ENCODE data around the gene CD58.
"Not testable (repeated sequence)": the region's sequence is repeated elsewhere in the genome, so short reads cannot be mapped to it uniquely, and the experiment has no call there.

CD58 gene

DNA sequence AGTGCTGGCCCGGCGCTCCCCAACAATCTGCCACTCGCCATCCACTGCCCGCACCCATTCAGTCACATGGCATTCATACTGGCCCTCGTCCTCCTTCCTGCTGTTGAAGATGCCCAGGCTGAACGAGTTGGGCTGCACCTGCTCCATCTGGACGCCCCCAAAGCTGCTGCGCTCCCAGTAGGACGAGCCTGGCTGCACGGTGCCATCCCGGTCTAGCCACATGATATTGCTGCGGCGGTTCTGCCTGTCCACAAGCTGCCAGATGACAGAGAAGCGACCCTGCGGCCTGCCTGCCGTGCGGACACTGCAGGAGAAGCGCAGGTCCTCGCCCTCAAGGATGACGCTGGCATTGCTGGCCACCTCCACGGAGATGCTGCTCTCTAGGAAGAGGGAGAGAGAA is 32.8 kb upstream of the CD58 start:
- not testable (repeated sequence) for H3K9me3 ChIP-seq (ENCODE audit: control insufficient read depth, low read length); H3K36me3 ChIP-seq (ENCODE audit: control insufficient read depth, insufficient read depth, low read length); H3K4me3 ChIP-seq (ENCODE audit: low read length); H3K27me3 ChIP-seq (ENCODE audit: control insufficient read depth, insufficient read depth, low read length); H3K9ac ChIP-seq (ENCODE audit: low read length)
- H3K4me1 ChIP-seq (ENCODE audit: control insufficient read depth, insufficient read depth, low read length) = peaks cover 10% of the 10 kb centered on the region

DNA sequence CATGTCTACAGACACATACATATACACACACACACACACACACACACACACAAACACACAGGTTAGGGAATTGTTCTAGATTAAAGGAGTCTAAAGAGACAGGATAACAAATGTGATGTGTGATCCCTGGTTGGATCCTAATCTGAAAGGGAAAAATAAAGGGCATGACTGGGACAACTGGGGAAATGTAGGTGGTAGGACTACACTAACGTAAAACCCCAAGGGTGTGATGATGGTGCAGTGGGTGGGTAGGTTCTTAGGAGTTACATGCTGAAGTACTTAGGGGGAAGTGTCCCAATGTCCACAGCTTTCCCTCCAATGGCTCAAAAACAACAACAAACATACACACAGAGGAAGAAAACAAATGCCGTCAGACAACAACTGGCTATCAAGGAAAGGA is 28.5 kb upstream of the CD58 start:
- not testable (repeated sequence) for H3K27me3 ChIP-seq (ENCODE audit: control insufficient read depth, insufficient read depth, low read length); H3K9ac ChIP-seq (ENCODE audit: low read length); H3K9me3 ChIP-seq (ENCODE audit: control insufficient read depth, low read length); H3K36me3 ChIP-seq (ENCODE audit: control insufficient read depth, insufficient read depth, low read length); H3K4me3 ChIP-seq (ENCODE audit: low read length)
- H3K4me1 ChIP-seq (ENCODE audit: control insufficient read depth, insufficient read depth, low read length) = peaks cover 21% of the 10 kb centered on the region

DNA sequence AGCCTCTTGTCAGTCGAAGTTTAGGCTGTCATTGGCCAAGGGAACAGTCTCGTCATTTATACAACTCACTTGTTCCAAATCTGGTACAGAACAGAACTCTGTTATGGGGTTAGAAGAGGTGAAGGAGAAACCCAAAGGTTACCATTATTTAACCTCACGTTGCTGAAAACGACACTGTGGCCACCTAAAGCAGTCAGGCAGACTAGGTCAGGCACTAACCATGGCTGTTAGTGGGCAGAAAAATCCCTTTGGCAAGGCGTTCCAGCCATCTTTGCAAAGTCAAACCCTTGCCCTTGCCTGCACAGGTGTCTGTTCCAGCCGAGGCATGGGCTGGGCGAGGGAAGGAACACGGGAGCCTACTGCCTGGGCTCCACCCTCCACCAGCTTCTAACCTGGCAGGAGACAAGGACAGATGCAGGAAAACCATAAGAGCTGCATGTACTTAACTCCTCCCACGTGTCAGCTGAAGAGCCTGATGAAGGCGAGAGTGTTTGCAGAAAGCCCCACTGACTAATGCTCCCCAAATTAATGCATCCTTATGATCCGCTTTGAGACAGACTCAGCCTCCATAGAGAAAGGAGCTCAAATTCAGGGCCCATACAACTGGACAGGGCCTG is 27.7 kb upstream of the CD58 start:
- H3K36me3 ChIP-seq (ENCODE audit: control insufficient read depth, insufficient read depth, low read length); H3K9ac ChIP-seq (ENCODE audit: low read length): not testable (repeated sequence)

DNA sequence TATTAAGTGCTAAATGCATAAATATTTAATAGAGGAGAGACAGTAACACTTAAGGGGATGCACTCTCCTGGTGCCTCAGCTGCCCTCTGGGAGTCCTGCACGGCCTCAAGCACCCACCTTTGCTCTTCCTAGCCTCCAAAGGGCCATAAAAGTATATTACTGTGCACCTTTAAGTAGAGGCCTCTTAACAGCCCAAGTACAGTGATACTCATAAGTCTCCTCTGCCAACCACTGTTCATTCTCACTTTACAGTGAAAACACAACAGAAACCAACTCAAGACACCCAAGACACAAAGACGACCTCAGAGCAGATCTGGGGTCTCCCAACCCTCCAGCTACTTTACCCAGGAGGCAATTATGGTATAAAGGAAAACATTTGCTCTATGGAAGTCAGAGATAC is 26.6 kb upstream of the CD58 start:
- H3K4me1 ChIP-seq (ENCODE audit: control insufficient read depth, insufficient read depth, low read length) = peaks cover 23% of the 10 kb centered on the region

More for the DNA sequence above, 27.7 kb upstream of the CD58 start:
- H3K27me3 ChIP-seq (ENCODE audit: control insufficient read depth, insufficient read depth, low read length); H3K4me3 ChIP-seq (ENCODE audit: low read length); H3K9me3 ChIP-seq (ENCODE audit: control insufficient read depth, low read length): not testable (repeated sequence)
- H3K4me1 ChIP-seq (ENCODE audit: control insufficient read depth, insufficient read depth, low read length) = peaks cover 21% of the 10 kb centered on the region

DNA sequence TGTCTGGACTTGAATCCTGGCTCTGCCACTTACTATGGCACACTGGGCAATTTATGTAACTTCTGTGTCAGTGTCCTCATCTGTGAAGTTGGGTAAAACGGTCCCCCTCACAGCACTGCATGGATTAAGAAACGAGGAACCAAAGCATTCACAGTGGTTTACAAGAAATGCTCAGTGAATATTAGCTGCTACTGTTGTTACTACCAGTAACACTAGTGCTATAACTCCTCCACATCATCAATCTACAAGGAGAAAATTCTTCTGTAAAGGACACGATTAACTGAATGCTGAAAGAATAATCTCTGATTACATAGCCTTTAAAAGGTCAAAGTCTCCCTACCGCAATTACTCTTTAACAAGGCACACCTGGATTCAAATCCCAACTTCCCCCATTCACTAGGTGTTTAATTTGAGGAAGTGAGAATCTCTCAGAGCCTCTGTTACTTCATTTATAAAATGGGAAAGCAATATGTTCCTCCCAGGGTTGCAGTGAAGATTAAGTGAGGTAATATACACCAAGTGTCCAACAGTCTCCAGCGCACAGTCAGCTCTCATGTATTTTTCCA is 26.0 kb upstream of the CD58 start:
- H3K4me1 ChIP-seq (ENCODE audit: control insufficient read depth, insufficient read depth, low read length) = peaks cover 29% of the 10 kb centered on the region
- H3K4me3 ChIP-seq (ENCODE audit: low read length); H3K36me3 ChIP-seq (ENCODE audit: control insufficient read depth, insufficient read depth, low read length); H3K9ac ChIP-seq (ENCODE audit: low read length); H3K27me3 ChIP-seq (ENCODE audit: control insufficient read depth, insufficient read depth, low read length); H3K9me3 ChIP-seq (ENCODE audit: control insufficient read depth, low read length): not testable (repeated sequence)

More for the DNA sequence above, 26.6 kb upstream of the CD58 start:
- H3K9me3 ChIP-seq (ENCODE audit: control insufficient read depth, low read length); H3K4me3 ChIP-seq (ENCODE audit: low read length); H3K9ac ChIP-seq (ENCODE audit: low read length); H3K36me3 ChIP-seq (ENCODE audit: control insufficient read depth, insufficient read depth, low read length); H3K27me3 ChIP-seq (ENCODE audit: control insufficient read depth, insufficient read depth, low read length): not testable (repeated sequence)

DNA sequence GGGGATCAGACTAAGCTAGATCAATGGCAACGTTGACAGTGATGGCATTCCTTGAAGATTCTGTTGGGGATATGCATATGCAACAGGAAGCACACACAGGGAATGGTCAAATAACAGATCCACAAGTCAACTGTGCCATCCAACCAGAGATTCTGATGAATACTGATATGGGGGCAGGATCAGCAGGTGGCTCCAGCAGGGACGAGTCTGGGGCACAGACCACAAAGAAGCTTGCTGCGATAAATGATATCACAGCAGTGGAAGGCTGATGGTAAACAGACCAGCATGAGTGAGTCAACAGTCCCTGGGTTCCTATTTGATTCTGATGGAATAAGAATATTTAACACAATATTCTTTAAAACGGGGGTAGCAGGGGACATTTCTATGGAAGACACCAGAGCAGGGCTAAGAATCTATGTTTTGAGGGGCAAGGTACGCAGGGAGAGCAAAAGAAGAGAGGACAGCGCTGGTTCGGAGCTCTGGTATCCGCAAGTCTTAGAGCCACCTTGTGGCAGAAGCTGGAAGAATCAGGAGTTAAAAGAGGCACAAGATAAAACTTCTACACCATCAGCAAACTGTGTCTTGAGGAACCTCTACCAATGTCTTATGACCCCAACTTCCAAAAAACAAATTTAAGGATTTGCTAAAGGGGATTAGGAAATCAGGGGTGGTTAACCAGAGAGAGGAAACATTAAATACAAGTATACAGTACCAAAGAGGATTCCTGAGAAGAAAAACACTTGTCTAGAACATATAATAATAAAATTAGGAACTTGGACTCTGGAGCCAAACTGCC is 25.3 kb upstream of the CD58 start:
- peaks cover 29% of the 10 kb centered on the region for H3K4me1 ChIP-seq (ENCODE audit: control insufficient read depth, insufficient read depth, low read length)
- H3K4me3 ChIP-seq (ENCODE audit: low read length); H3K9me3 ChIP-seq (ENCODE audit: control insufficient read depth, low read length); H3K9ac ChIP-seq (ENCODE audit: low read length); H3K27me3 ChIP-seq (ENCODE audit: control insufficient read depth, insufficient read depth, low read length); H3K36me3 ChIP-seq (ENCODE audit: control insufficient read depth, insufficient read depth, low read length): not testable (repeated sequence)

DNA sequence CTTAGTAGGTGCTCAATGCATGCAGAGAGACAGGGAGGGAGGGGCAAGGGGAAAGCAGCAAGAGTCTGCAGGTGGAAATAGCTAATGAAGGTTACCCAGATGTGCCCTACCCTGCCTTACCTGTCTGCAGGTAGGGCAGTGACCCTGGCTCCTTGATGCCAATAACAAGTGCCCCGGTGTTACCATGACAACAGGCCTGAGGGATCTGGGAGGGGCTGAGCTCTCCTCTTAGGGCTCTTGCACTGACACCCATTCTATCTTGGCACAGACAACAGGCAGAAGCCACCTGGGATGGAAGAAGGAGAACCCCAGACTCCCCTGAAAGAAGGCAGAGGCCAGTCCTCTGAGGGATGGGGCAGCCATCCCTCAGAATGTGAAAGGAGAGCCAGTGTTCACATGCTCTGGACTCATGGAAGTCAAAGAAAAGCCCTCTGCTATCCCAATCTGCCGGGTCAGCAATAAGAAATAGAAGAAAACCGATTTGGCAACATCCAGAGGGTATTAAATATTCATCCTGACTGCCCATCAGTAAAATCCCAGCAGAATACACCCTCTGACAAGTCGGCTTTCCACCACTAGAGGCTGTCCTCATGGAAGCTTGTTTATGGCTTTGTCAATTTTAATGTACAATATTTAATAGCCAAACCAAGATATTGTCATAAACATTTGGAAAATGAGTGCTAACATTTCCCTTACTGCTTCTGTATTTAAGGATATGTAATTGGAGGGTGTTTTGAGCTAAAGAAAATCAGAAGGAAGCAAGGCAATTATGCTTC is 24.4 kb upstream of the CD58 start:
- H3K9me3 ChIP-seq (ENCODE audit: control insufficient read depth, low read length); H3K27me3 ChIP-seq (ENCODE audit: control insufficient read depth, insufficient read depth, low read length); H3K9ac ChIP-seq (ENCODE audit: low read length); H3K4me3 ChIP-seq (ENCODE audit: low read length); H3K36me3 ChIP-seq (ENCODE audit: control insufficient read depth, insufficient read depth, low read length): not testable (repeated sequence)
- peaks cover 29% of the 10 kb centered on the region for H3K4me1 ChIP-seq (ENCODE audit: control insufficient read depth, insufficient read depth, low read length)

DNA sequence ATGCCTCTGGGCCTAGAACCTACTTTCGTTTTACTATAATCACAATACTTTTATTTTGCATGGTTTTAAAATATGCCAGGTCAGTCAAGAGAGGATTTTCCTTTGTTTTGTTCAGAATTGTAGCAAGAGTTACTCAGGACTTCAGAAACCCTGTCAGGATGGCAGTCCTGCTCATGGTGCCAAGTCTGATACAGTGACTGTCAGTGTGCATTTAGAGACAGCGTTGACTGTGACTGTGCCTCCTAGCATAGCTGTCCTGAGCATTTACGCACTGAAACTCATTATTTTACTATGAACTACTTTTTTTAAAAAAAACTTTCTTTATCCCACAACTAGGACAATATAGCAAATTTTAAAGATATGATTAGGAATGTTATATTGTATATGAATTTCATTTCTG is 23.2 kb upstream of the CD58 start:
- H3K9ac ChIP-seq (ENCODE audit: low read length); H3K4me3 ChIP-seq (ENCODE audit: low read length); H3K9me3 ChIP-seq (ENCODE audit: control insufficient read depth, low read length); H3K36me3 ChIP-seq (ENCODE audit: control insufficient read depth, insufficient read depth, low read length); H3K27me3 ChIP-seq (ENCODE audit: control insufficient read depth, insufficient read depth, low read length): not testable (repeated sequence)
- H3K4me1 ChIP-seq (ENCODE audit: control insufficient read depth, insufficient read depth, low read length) = peaks cover 37% of the 10 kb centered on the region

DNA sequence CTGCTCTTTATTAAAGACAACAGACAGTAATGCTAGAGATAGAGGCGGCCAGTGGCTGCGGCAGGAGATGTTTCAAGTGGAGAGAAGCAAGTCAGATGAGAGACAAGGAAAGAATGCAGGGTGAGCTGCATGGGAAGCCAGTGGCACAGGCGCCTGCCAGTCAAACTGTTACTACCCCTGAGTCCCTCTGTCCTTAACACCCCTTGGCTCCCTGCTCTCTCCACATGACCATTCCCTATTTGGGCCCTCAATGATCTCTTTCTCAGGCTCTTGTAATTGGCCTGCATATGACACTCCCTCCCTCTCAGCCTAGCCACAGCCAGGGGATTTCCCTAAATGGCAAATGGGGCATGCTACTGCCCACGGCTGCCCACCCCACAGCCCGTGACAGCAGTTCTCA is 22.6 kb upstream of the CD58 start:
- peaks cover 37% of the 10 kb centered on the region for H3K4me1 ChIP-seq (ENCODE audit: control insufficient read depth, insufficient read depth, low read length)
- H3K27me3 ChIP-seq (ENCODE audit: control insufficient read depth, insufficient read depth, low read length); H3K9me3 ChIP-seq (ENCODE audit: control insufficient read depth, low read length); H3K9ac ChIP-seq (ENCODE audit: low read length); H3K4me3 ChIP-seq (ENCODE audit: low read length); H3K36me3 ChIP-seq (ENCODE audit: control insufficient read depth, insufficient read depth, low read length): not testable (repeated sequence)

DNA sequence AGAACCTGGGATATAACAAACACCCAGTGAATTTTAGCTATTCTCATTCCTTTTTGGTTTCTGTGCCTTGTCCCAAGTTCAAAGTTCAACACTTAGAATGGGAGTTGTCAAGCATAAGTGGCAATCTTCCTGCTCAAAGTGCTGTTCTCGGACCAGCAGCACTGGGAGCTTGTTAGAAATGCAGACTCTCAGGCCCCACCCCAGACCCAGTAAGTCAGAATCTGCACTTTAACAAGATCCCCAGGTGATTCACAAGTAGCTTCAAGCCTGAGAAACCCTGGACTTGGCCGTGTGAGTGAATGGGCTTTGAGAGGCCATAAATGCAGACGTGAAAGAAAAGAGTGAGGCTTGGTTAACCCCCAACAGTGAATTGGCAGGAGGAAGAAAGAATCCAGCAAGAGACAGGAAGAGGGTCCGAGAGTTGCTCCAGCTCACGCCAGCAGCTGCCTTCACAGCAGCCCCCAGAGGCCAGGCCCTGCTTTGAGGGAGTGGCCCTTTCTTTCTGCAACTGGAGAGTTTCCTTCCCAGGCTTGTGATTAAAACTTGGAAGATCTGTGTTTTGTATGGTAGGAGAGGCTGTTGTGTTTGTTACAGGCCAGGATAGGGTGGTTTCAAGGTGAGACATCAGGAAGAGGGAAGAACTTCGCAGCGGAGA is 21.3 kb upstream of the CD58 start:
- H3K4me1 ChIP-seq (ENCODE audit: control insufficient read depth, insufficient read depth, low read length) = peaks cover 34% of the 10 kb centered on the region
- not testable (repeated sequence) for H3K36me3 ChIP-seq (ENCODE audit: control insufficient read depth, insufficient read depth, low read length); H3K9ac ChIP-seq (ENCODE audit: low read length); H3K27me3 ChIP-seq (ENCODE audit: control insufficient read depth, insufficient read depth, low read length); H3K4me3 ChIP-seq (ENCODE audit: low read length); H3K9me3 ChIP-seq (ENCODE audit: control insufficient read depth, low read length)

DNA sequence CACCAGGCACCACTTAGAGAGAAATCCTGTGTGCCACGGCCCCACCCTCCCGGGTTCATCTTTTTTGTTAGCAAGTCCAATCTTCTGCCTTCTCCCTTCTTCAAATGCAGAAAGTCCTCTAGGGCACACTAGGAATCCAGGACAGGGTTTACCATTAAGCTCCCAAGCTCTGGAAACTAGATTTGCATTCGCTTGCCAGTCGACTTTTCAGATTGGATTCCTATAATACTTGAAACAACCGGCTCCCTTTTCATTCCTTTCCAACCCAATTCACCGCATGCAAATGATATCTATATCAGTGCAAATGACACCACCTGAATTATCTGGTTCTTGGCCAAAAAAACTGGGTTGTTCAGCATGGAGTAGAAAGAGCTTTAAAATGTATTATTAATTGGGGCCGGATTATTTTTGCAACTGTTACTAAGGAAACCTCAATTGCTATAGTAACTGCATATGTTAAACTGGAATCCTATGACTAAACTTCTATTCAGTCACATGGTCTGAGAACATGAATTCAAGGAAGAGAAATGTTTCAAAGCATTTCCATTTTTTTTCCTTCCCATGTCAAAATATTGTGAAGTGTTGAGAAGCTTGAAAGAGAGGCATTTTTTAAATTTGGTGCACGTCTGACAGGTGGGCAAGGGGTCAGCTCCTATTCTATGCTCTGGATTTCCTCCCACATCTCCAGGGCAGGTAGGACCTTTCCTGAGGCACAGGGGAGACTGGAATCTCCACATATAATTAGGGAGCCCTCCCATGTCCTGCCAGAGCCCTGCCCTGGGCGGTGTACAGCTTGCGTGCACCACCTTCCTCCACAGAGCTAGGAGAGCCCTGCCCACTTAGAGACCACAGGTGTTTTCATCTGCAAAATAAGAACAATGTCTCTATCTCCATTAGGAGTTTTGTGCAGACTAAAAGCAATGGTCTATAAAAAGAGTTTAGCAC is 20.5 kb upstream of the CD58 start:
- not testable (repeated sequence) for H3K27me3 ChIP-seq (ENCODE audit: control insufficient read depth, insufficient read depth, low read length); H3K9ac ChIP-seq (ENCODE audit: low read length); H3K4me3 ChIP-seq (ENCODE audit: low read length); H3K36me3 ChIP-seq (ENCODE audit: control insufficient read depth, insufficient read depth, low read length); H3K9me3 ChIP-seq (ENCODE audit: control insufficient read depth, low read length)
- peaks cover 27% of the 10 kb centered on the region for H3K4me1 ChIP-seq (ENCODE audit: control insufficient read depth, insufficient read depth, low read length)
